GM18909 (cell line): Measurements from ENCODE around the gene CFAP46.
"Not testable (repeated sequence)": the region's sequence is repeated elsewhere in the genome, so short reads cannot be mapped to it uniquely, and the experiment has no call there.

Experiments used
- ATAC-seq: cut with Tn5 transposase; IDR thresholded peaks from one replicate; pipeline ENCODE4 v1.9.1; 2021; ENCODE audit warnings: mild to moderate bottlenecking; ENCODE audit not compliant: unreplicated experiment, poor library complexity

CFAP46 gene

GRCh38 chr10:132836832-132837540 is 105.4 kb downstream of the CFAP46 start:
- no peak for ATAC-seq

GRCh38 chr10:132836248-132836831 is 106.0 kb downstream of the CFAP46 start:
- no peak for ATAC-seq

GRCh38 chr10:132835848-132836233 is 106.5 kb downstream of the CFAP46 start:
- ATAC-seq: no peak

GRCh38 chr10:132834891-132835847 is 107.2 kb downstream of the CFAP46 start:
- ATAC-seq: no peak

GRCh38 chr10:132834311-132834761 is 108.0 kb downstream of the CFAP46 start:
- ATAC-seq: no peak

- no peak for ATAC-seq
Measured at GRCh38 chr10:132833421-132834111, 108.8 kb downstream of the CFAP46 start.

GRCh38 chr10:132832186-132832969 is 110.0 kb downstream of the CFAP46 start:
- no peak for ATAC-seq

- ATAC-seq: no peak
Measured at GRCh38 chr10:132829403-132829802, 113.0 kb downstream of the CFAP46 start.

- no peak for ATAC-seq
Measured at GRCh38 chr10:132828681-132829080, 113.7 kb downstream of the CFAP46 start.

- ATAC-seq: no peak
Measured at GRCh38 chr10:132827861-132828539, 114.4 kb downstream of the CFAP46 start.

GRCh38 chr10:132827423-132827789 is 115.0 kb downstream of the CFAP46 start:
- no peak for ATAC-seq

- ATAC-seq: no peak
Measured at GRCh38 chr10:132826524-132827422, 115.6 kb downstream of the CFAP46 start.

- not testable (repeated sequence) for ATAC-seq
Measured at GRCh38 chr10:132825783-132826523, 116.4 kb downstream of the CFAP46 start.

- ATAC-seq: no peak
Measured at GRCh38 chr10:132820056-132820455, 122.3 kb downstream of the CFAP46 start.

- no peak for ATAC-seq
Measured at GRCh38 chr10:132817701-132818211, 124.6 kb downstream of the CFAP46 start.

GRCh38 chr10:132816718-132817117 is 125.7 kb downstream of the CFAP46 start:
- ATAC-seq: no peak

- ATAC-seq: no peak
Measured at GRCh38 chr10:132815168-132815857, 127.1 kb downstream of the CFAP46 start.
